Measurements from ENCODE around the gene TRIM44. TPM values are rescaled to one million over a fixed set of nuclear protein-coding genes. Genes with fewer than 3 reads are reported as not detected.

TRIM44 gene
- polyA plus RNA-seq, 6 donors from 2014 or later: 37.2 to 69.6 (median 59.6) TPM

DNA sequence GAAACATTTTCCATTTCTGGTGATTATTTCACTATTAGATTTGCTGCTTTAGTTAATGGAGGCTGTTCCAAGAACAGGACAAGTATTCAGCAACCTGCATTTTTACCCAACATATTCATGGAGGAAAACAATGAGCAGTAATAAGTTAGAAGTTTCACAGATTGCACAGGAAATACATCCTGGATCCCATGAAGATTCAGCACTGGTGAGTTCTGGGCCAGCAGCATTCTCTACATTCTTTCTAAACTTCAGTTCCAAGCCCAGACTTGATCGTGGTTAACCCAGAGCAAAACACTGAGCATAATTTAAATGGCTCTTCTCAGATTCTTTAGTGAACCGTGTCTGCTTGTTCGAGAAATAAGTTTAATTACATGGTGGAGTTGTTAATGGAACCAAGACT is 40.5 kb upstream of the TRIM44 start:
- no peaks in the 10 kb centered on the region for H3K36me3 Mint-ChIP-seq
- no peak overlapping the region for H3K27ac Mint-ChIP-seq
- H3K27me3 Mint-ChIP-seq: peaks cover 42 to 65% (median 58%) of the 10 kb centered on the region in 3 donors
- H3K4me1 Mint-ChIP-seq: peaks cover 5 to 20% (median 10%) of the 10 kb centered on the region in 3 donors
- H3K4me3 Mint-ChIP-seq: peak overlapping the region in 1 of 8 donors; percentile 63
- DNase-seq: no peak
- no peak for ATAC-seq (ENCODE audit: low read depth in 2 of 2)
- peaks cover 0 to 1% (median 0%) of the 10 kb centered on the region in 7 donors for H3K9me3 Mint-ChIP-seq

DNA sequence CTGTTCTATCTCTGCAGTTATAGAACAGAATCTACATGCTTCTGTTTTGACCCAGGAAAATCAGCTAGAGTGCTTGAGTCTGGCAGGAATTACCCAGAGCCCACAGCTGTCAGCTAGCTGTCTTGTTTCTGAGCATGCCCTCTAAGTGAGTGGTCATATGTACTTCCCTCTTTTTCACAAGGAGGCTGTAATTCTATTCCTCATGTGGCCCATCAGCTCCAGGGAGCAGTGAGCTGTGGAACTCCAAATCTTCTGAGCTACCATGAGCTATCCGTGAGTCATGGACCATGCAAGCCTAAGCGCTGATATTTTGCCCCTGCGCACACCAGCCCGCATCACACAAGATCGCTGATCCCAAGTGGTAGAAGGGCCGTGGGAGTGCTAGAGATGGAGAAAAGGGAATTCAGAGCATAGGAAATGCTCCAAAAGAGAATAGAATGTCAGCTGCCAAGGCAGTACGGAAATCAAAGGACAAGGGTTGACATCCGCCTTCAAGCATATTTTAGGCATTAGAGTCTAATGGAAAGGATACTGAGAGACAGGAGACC is 38.9 kb upstream of the TRIM44 start:
- H3K27me3 Mint-ChIP-seq: peaks cover 55 to 71% (median 57%) of the 10 kb centered on the region in 3 donors

DNA sequence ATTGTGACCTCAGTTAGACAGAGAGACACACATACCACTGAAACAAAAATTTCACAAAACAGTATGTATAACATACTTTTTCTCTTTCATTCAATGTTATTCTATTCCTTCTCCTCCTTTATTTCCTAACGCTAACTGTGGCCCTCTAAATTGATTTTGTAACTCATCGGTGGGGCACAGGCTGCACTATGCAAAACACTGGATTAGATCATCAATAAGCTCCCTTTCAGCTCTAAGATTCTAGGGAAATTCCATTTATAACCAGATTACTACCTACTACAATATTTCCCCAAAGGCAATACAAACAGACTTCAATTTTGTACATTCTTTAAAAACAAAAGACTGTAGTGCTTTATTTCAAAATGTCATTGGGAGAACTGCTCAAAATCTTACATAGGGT is 38.3 kb upstream of the TRIM44 start:
- Mint-ChIP-seq H3K9me3 (peaks cover 0 to 3% (median 0%) of the 10 kb centered on the region in 7 donors), H3K27ac (no peak overlapping the region), H3K4me3 (no peak overlapping the region), H3K4me1 (peaks cover 0 to 12% (median 5%) of the 10 kb centered on the region in 3 donors), H3K27me3 (peaks cover 61 to 77% (median 62%) of the 10 kb centered on the region in 3 donors), H3K36me3 (no peaks in the 10 kb centered on the region)
- no peak for DNase-seq
- ATAC-seq (ENCODE audit: low read depth in 2 of 2): no peak

More for the DNA sequence above, 38.9 kb upstream of the TRIM44 start:
- Mint-ChIP-seq H3K27ac (no peak overlapping the region), H3K4me1 (peaks cover 0 to 12% (median 5%) of the 10 kb centered on the region in 3 donors), H3K36me3 (no peaks in the 10 kb centered on the region), H3K9me3 (peaks cover 0 to 3% (median 0%) of the 10 kb centered on the region in 7 donors), H3K4me3 (no peak overlapping the region)
- ATAC-seq (ENCODE audit: low read depth in 2 of 2): no peak
- no peak for DNase-seq

DNA sequence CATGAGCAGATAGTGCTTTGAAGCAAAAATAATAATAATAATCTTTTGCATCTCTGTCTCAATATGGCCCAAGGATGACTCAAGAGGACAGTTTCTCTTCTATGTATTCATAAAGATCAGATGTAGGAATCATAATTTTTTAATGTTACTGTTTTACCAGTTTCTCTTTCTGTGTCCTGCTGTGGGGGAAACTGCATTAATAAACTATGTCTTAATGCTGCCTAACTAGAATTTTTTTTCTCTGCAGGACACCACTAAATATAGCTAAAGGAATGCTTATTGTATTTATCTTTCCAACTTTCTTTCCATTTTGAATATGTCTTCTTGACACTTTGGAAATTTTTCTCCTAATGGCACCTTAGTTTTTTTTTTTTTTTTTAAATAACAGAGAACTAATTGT is 37.8 kb upstream of the TRIM44 start:
- Mint-ChIP-seq H3K27me3 (peaks cover 66 to 77% (median 66%) of the 10 kb centered on the region in 3 donors), H3K4me1 (peaks cover 0 to 8% (median 4%) of the 10 kb centered on the region in 3 donors), H3K36me3 (no peaks in the 10 kb centered on the region), H3K4me3 (no peak overlapping the region), H3K27ac (no peak overlapping the region), H3K9me3 (peaks cover 0 to 3% (median 0%) of the 10 kb centered on the region in 7 donors)
- DNase-seq: no peak
- ATAC-seq (ENCODE audit: low read depth in 2 of 2): no peak

DNA sequence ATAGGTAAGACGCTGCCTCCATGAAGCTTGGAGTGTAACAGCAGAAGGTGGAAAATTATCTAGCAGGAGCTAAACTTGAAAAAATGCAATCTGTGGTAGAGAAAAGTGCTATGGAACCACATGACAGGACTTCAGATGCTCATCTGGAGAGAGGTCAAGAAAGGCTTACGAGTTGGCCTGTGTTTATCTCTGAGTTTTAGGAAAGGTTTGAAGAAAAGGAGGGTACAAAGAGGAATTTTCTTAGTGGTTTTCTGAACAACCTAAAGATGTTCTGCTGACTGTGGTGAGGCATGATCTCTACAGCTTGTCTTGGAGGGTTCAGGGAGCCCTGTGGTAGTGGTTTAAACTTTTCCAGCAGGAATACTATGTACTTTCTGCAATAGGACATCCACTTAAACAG is 36.1 kb upstream of the TRIM44 start:
- H3K9me3 Mint-ChIP-seq: peaks cover 0 to 3% (median 0%) of the 10 kb centered on the region in 7 donors
- no peak overlapping the region for H3K27ac Mint-ChIP-seq
- H3K4me1 Mint-ChIP-seq: no peaks in the 10 kb centered on the region
- peaks cover 60 to 76% (median 65%) of the 10 kb centered on the region in 3 donors for H3K27me3 Mint-ChIP-seq
- ATAC-seq (ENCODE audit: low read depth in 2 of 2) (no peak), DNase-seq (no peak)
- no peaks in the 10 kb centered on the region for H3K36me3 Mint-ChIP-seq
- no peak overlapping the region for H3K4me3 Mint-ChIP-seq

DNA sequence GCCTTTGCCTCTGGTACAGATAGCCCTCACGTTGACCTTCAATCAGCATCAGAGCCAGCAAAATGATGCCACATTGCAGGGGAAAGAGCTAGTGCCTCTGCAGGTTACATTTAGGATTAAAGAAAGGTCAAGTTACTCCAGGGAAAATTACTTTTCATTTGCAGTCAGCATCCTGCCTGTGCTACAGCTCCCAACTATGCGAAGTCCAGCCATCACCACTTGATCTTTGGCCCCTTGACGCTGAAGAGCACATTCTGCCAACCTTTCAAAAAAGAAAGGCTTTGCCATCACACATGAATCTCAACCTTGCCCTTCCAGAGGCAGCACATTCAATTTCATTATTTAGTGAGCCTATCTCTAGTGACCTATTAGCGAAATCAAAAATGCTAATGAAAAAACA is 33.1 kb upstream of the TRIM44 start:
- no peak overlapping the region for H3K4me3 Mint-ChIP-seq
- no peak overlapping the region for H3K27ac Mint-ChIP-seq
- peaks cover 49 to 74% (median 70%) of the 10 kb centered on the region in 3 donors for H3K27me3 Mint-ChIP-seq
- H3K9me3 Mint-ChIP-seq: peaks cover 0 to 3% (median 0%) of the 10 kb centered on the region in 7 donors
- H3K4me1 Mint-ChIP-seq: no peaks in the 10 kb centered on the region
- no peaks in the 10 kb centered on the region for H3K36me3 Mint-ChIP-seq
- DNase-seq (no peak), ATAC-seq (ENCODE audit: low read depth in 2 of 2) (no peak)

DNA sequence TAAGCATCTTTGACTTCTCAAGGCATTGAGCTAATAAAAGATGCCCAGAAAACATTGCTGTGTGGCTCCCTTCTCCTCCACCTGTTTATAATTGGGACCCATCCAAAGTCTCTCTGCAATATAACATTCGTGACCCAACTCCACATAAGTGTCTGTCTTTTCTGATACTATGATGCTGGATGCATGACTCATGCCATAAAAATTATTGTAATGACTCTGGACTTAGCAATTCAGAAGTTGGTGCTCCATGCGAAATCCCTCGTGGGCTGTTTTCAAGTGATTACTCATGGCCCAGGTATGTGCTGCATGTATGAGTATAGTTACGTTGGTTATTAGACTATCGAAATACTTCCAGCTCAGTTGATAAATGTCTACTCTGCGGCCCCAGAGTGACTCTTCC is 32.7 kb upstream of the TRIM44 start:
- no peak for ATAC-seq (ENCODE audit: low read depth in 2 of 2)
- Mint-ChIP-seq H3K9me3 (peaks cover 0 to 3% (median 0%) of the 10 kb centered on the region in 7 donors), H3K4me1 (no peaks in the 10 kb centered on the region), H3K27ac (no peak overlapping the region), H3K4me3 (no peak overlapping the region), H3K36me3 (no peaks in the 10 kb centered on the region), H3K27me3 (peaks cover 49 to 74% (median 69%) of the 10 kb centered on the region in 3 donors)
- DNase-seq: no peak

DNA sequence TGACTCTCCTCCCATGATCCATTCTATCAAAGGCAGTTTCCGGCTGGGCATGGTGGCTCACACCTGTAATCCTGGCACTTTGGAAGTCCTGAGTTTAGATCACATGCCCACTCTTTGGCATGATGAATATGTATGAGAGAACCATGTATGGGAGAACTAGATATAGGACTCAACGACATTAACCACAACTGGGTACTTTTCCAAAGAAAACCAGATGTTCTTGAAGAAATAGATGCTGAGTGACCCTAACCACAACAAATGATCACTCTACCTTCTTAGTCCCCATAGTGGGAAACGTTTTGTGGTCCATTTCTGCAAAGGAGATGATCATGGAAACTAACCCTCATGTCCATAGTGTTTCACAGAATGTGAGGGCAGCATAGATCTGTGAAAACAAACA is 30.7 kb upstream of the TRIM44 start:
- no peaks in the 10 kb centered on the region for H3K4me1 Mint-ChIP-seq
- H3K4me3 Mint-ChIP-seq: no peak overlapping the region
- peaks cover 42 to 72% (median 67%) of the 10 kb centered on the region in 3 donors for H3K27me3 Mint-ChIP-seq
- H3K36me3 Mint-ChIP-seq: no peaks in the 10 kb centered on the region
- ATAC-seq (ENCODE audit: low read depth in 2 of 2): no peak
- no peak for DNase-seq
- no peak overlapping the region for H3K27ac Mint-ChIP-seq
- H3K9me3 Mint-ChIP-seq: peaks cover 0 to 3% (median 0%) of the 10 kb centered on the region in 7 donors

DNA sequence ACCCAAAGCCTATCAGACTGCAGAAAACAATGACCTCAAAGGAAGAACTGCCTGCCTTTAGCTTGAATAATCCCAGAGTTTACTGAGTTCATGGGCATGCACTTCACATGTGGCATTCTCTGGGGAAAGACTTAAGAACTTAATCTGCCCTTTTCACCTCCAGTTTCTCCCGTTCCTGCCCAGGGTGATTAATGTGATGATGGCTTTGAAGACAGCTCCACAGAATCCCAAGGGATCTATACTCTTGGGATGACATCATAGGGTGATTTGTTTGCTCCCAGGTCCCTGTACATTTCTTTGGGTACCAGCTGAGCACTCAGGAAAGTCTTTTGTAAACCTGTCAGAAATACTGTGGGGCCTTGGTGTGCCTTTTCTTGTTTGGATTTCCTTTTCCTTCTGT is 30.3 kb upstream of the TRIM44 start:
- Mint-ChIP-seq H3K4me3 (no peak overlapping the region), H3K9me3 (peaks cover 0 to 3% (median 0%) of the 10 kb centered on the region in 7 donors), H3K36me3 (no peaks in the 10 kb centered on the region), H3K27ac (no peak overlapping the region), H3K27me3 (peaks cover 42 to 71% (median 63%) of the 10 kb centered on the region in 3 donors), H3K4me1 (no peaks in the 10 kb centered on the region)
- ATAC-seq (ENCODE audit: low read depth in 2 of 2): no peak
- no peak for DNase-seq

DNA sequence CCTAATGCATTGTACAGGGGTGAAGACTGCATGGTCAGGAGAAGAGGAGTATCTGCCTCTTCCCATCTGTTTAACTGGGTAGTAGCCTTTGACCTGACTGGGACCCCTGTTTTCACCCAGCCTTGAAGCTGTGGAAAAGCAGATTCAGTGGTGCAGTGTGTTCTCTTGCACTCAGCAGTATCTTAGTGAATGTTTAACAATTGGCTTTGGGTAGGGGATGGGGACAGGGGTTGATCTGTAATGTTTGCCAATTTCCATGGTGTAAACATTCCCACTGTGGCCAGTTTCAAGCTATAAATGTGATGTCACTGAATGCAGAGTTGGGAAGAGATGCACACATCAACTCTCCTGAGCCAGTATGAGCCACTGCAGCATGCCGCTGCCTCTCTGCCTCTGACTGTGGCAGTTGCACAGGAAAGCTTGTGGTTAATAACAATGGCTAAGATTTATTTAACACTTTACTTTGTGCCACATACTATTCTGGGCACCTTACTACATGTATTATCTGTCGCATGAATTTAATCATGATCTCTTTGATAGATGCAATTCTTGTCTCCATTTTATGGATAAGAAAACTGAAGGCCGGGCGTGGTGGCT is 28.6 kb upstream of the TRIM44 start:
- Mint-ChIP-seq H3K36me3 (no peaks in the 10 kb centered on the region), H3K9me3 (no peaks in the 10 kb centered on the region), H3K27me3 (peaks cover 34 to 69% (median 50%) of the 10 kb centered on the region in 3 donors), H3K4me1 (no peaks in the 10 kb centered on the region), H3K4me3 (no peak overlapping the region), H3K27ac (no peak overlapping the region)
- DNase-seq (no peak), ATAC-seq (ENCODE audit: low read depth in 2 of 2) (no peak)

DNA sequence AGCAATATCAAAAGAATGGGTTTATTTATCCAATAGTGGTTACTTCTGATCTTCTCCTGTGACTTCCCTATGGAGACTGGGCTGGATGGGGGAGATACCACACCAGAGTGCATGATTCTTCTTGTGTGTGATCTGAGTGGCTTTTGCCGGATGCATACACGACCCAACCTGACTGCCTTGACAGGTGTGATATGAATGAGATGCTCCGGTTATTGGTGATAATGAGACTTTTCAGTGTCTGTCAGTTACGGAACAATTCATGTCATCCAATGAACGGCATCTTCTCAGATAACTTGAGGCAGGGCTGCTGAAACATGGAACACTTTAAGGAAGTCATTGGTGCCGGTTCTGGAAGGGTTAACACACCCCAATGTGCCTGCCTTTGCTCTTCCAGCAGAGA is 26.6 kb upstream of the TRIM44 start:
- Mint-ChIP-seq H3K9me3 (no peaks in the 10 kb centered on the region), H3K36me3 (no peaks in the 10 kb centered on the region), H3K27ac (no peak overlapping the region), H3K4me3 (no peak overlapping the region), H3K4me1 (no peaks in the 10 kb centered on the region), H3K27me3 (peaks cover 15 to 48% (median 40%) of the 10 kb centered on the region in 3 donors)
- ATAC-seq (ENCODE audit: low read depth in 2 of 2) (no peak), DNase-seq (no peak)

DNA sequence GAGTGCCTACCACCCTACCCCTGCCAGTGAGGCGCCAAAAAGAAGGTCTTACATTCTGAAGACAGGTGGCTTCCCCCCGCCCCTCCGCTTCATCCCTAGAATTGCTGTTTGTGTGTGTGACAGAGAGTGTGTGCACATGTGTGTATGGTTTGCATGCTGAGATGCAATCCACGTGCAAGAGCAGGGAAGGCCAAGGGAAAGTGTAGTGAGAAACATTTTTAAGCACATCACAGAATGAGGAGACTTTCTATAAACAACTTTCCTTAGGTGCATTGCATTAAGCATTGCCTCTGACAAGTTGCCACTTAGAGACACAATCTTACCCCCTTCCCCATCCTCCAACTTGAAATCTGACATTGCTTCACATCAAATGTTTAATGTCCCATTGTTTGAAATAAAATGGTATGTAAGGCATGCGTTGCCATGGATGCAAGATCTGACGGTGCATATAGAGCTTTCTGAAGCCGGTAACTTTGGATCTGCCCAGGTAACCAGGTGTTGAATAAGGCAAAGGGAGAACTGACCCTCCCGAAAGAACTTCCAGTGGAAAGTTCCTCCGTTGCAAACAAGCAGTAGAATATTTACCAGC is 22.9 kb upstream of the TRIM44 start:
- Mint-ChIP-seq H3K27me3 (peaks cover 10 to 35% (median 30%) of the 10 kb centered on the region in 3 donors), H3K27ac (peak overlapping the region in 1 of 6 donors; percentile 1), H3K4me3 (no peak overlapping the region), H3K4me1 (no peaks in the 10 kb centered on the region), H3K36me3 (no peaks in the 10 kb centered on the region), H3K9me3 (no peaks in the 10 kb centered on the region)
- no peak for ATAC-seq (ENCODE audit: low read depth in 2 of 2)
- DNase-seq: no peak

DNA sequence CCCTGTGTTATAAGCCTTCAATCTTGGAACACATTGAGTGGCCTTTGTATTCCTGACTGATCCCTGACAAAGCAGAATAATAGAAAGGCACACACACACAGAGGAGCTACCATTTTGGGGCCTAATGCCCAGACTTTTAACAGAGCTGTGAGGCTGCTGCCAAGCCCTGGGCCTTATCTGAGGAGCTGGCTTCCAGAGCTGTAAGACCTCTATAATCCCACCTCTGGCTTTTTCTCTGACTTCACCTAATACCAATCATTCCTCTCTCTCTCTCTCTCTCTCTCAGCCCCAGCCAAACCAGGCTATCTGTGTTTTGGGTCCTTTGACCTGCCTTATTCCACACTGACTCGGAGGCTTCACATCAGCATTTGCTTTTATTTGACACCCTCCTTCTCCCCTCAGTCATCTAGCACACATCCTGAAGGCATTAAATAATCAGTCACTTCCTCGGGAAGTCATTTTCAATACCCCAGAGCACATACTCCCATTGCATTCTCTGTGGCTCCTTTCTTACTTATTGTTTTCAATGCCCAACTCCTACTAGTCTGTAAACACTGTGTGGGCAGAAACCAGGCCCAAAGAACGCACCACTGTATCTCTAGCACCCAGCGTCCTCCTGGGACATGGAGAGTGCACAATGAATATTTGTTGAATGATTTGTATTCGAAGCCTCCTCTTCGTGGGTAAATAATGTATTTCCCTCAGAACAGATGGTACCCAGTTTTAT is 21.2 kb upstream of the TRIM44 start:
- no peaks in the 10 kb centered on the region for H3K4me1 Mint-ChIP-seq
- H3K4me3 Mint-ChIP-seq: no peak overlapping the region
- ATAC-seq (ENCODE audit: low read depth in 2 of 2) (no peak), DNase-seq (no peak)
- H3K27ac Mint-ChIP-seq: no peak overlapping the region
- H3K9me3 Mint-ChIP-seq: peaks cover 0 to 4% (median 0%) of the 10 kb centered on the region in 7 donors
- H3K27me3 Mint-ChIP-seq: peaks cover 11 to 34% (median 28%) of the 10 kb centered on the region in 3 donors
- H3K36me3 Mint-ChIP-seq: no peaks in the 10 kb centered on the region

All from naive B cell (primary cell).